T1000 (cell line): ENCODE results near the gene SLC45A2.
"Not testable (repeated sequence)": the region's sequence is repeated elsewhere in the genome, so short reads cannot be mapped to it uniquely, and the experiment has no call there.

Experiments used
- DNase-seq: peaks from one replicate; lab custom pipeline; 2025; ENCODE audit warnings: mixed read lengths; lab: John Stamatoyannopoulos, UW

The SLC45A2 gene

GRCh38 chr5:33984671-33985124 is at the start of gene SLC45A2:
Gene SLC45A2, minus strand, starts transcription at chr5:33984693. Its CDS starts 110 bp downstream, at chr5:33984583.
- DNase-seq: no peak

GRCh38 chr5:34031966-34032365 is 47.5 kb upstream of the SLC45A2 start:
- no peak for DNase-seq

GRCh38 chr5:34031117-34031516 is 46.6 kb upstream of the SLC45A2 start:
- no peak for DNase-seq

GRCh38 chr5:34030585-34030984 is 46.1 kb upstream of the SLC45A2 start:
- DNase-seq: not testable (repeated sequence)

GRCh38 chr5:34030048-34030447 is 45.6 kb upstream of the SLC45A2 start:
- no peak for DNase-seq

GRCh38 chr5:34028349-34028748 is 43.9 kb upstream of the SLC45A2 start:
- no peak for DNase-seq

GRCh38 chr5:34026089-34026761 is 41.7 kb upstream of the SLC45A2 start:
- no peak for DNase-seq

- DNase-seq: no peak
These were observed 37.7 kb upstream of the SLC45A2 start for GRCh38 chr5:34022121-34022705.

GRCh38 chr5:34021334-34021733 is 36.8 kb upstream of the SLC45A2 start:
- DNase-seq: no peak

- DNase-seq: no peak
These were observed 36.2 kb upstream of the SLC45A2 start for GRCh38 chr5:34020726-34021125.

GRCh38 chr5:34017254-34017653 is 32.8 kb upstream of the SLC45A2 start:
- DNase-seq: no peak

- DNase-seq: no peak
These were observed 32.3 kb upstream of the SLC45A2 start for GRCh38 chr5:34016750-34017149.

GRCh38 chr5:34016222-34016621 is 31.7 kb upstream of the SLC45A2 start:
- DNase-seq: no peak

- no peak for DNase-seq
These were observed 30.8 kb upstream of the SLC45A2 start for GRCh38 chr5:34015120-34015822.

- DNase-seq: no peak
These were observed 30.1 kb upstream of the SLC45A2 start for GRCh38 chr5:34014626-34015025.

GRCh38 chr5:34013547-34013946 is 29.1 kb upstream of the SLC45A2 start:
- DNase-seq: no peak

- DNase-seq: no peak
These were observed 28.3 kb upstream of the SLC45A2 start for GRCh38 chr5:34012791-34013190.

- DNase-seq: no peak
These were observed 27.0 kb upstream of the SLC45A2 start for GRCh38 chr5:34011536-34011935.

- not testable (repeated sequence) for DNase-seq
These were observed 25.7 kb upstream of the SLC45A2 start for GRCh38 chr5:34010146-34010545.

GRCh38 chr5:34009610-34010009 is 25.1 kb upstream of the SLC45A2 start:
- no peak for DNase-seq

- DNase-seq: no peak
These were observed 24.3 kb upstream of the SLC45A2 start for GRCh38 chr5:34008802-34009201.

- DNase-seq: peak; percentile 91
These were observed 23.4 kb upstream of the SLC45A2 start, which contains the start of gene AMACR for GRCh38 chr5:34007621-34008600. Gene AMACR, minus strand, starts transcription at chr5:34008050. Its CDS starts 31 bp downstream, at chr5:34008019.
